B cell (primary cell): Measurements from ENCODE around the gene FAIM2. TPM values are rescaled to one million over a fixed set of nuclear protein-coding genes. Genes with fewer than 3 reads are reported as not detected.

Experiments
- ATAC-seq: fragments of 200-7000 bp; cut with Tn5 transposase; one replicate; pipeline ENCODE4 v1.10.0; 2021; ENCODE audit warnings: low read depth, mild to moderate bottlenecking, moderate number of reproducible peaks, moderate library complexity
- CTCF ChIA-PET: fragments of 350-600 bp; sonication (Branson Sonifier 250); formaldehyde crosslinking; loops from one replicate; lab custom pipeline; 2021; ENCODE audit warnings: antibody characterized with exemption, inconsistent platforms; lab: Charles Lee
- POLR2A ChIA-PET: fragments of 350-600 bp; sonication (Branson Sonifier 250); formaldehyde crosslinking; loops from one replicate; lab custom pipeline; 2021; ENCODE audit warnings: antibody characterized with exemption; lab: Charles Lee
- DNase-seq: peaks from one replicate; pipeline ENCODE4 v3.0.0; 2013
- H2AFZ ChIP-seq: 2 replicates; pipeline ENCODE4 v1.6.1; 2012; ENCODE audit warnings: mild to moderate bottlenecking, low read depth, low read length; ENCODE audit not compliant: insufficient read depth, poor library complexity, severe bottlenecking
- H3K27ac ChIP-seq, 2 donors: 1 replicate in 1 of 2; 2 replicates in 1 of 2; pipeline ENCODE4 v1.5.1; 2012 to 2013; ENCODE audit warnings: low read length in 2 of 2, mild to moderate bottlenecking in 2 of 2, moderate library complexity in 1 of 2
- H3K27me3 ChIP-seq, 4 experiments: fragments of 200-600 bp in 1 of 4; sonication (generic) in 1 of 4; replicated peaks in 1 of 4; 1 replicate in 2 of 4; 2 replicates in 2 of 4; pipeline versions ENCODE4 v1.6.1 to v1.7.0; 2013 to 2016; ENCODE audit warnings: low read length in 3 of 4, mild to moderate bottlenecking in 2 of 4, mixed read lengths in 1 of 4, moderate library complexity in 1 of 4; ENCODE audit not compliant: insufficient read depth in 4 of 4, control insufficient read depth in 3 of 4; ENCODE audit errors: control extremely low read depth in 1 of 4
- H3K36me3 ChIP-seq, 2 experiments: replicated peaks in 1 of 2; 1 replicate in 1 of 2; 2 replicates in 1 of 2; pipeline versions ENCODE4 v1.6.1 to v1.7.1; 2013; ENCODE audit warnings: low read length in 1 of 2; ENCODE audit not compliant: insufficient read depth in 2 of 2, control insufficient read depth in 1 of 2; ENCODE audit errors: control extremely low read depth in 1 of 2, extremely low read depth in 1 of 2
- H3K4me1 ChIP-seq, 2 donors: fragments of 200-600 bp in 1 of 2; sonication (generic) in 1 of 2; 1 replicate in 1 of 2; 2 replicates in 1 of 2; pipeline versions ENCODE4 v1.5.1 to v1.6.1; 2013 to 2017; ENCODE audit warnings: low read length in 2 of 2; ENCODE audit not compliant: control insufficient read depth in 2 of 2, insufficient read depth in 2 of 2
- H3K4me2 ChIP-seq: replicated peaks from 2 replicates; pipeline ENCODE3; 2012; ENCODE audit warnings: mild to moderate bottlenecking, low read depth, low read length; ENCODE audit not compliant: poor library complexity, severe bottlenecking
- H3K4me3 ChIP-seq, 5 experiments: fragments of 200-600 bp in 1 of 5; sonication (generic) in 1 of 5; 1 replicate in 3 of 5; 2 replicates in 2 of 5; pipeline versions ENCODE4 v1.5.1 to v1.7.0; 2011 to 2016; ENCODE audit warnings: low read length in 4 of 5, mild to moderate bottlenecking in 4 of 5, low read depth in 2 of 5, control low read depth in 1 of 5, moderate library complexity in 1 of 5; ENCODE audit not compliant: insufficient read depth in 1 of 5; ENCODE audit errors: control extremely low read depth in 1 of 5, extremely low read depth in 1 of 5
- H3K79me2 ChIP-seq: fragments of 200-600 bp; sonication (generic); one replicate; pipeline ENCODE4 v1.6.0; 2016; ENCODE audit warnings: low read length; ENCODE audit not compliant: control insufficient read depth, insufficient read depth
- H3K9ac ChIP-seq: fragments of 200-600 bp; sonication (generic); 2 replicates; pipeline ENCODE4 v1.6.1; 2017; ENCODE audit warnings: mild to moderate bottlenecking, low read length, moderate library complexity
- H3K9me3 ChIP-seq, 3 donors: one replicate each; pipeline versions ENCODE4 v1.6.1 to v1.7.1; 2013; ENCODE audit warnings: low read length in 2 of 3; ENCODE audit not compliant: control insufficient read depth in 2 of 3, insufficient read depth in 1 of 3; ENCODE audit errors: control extremely low read depth in 1 of 3
- H4K20me1 ChIP-seq: 2 replicates; pipeline ENCODE4 v1.6.0; 2012; ENCODE audit warnings: mild to moderate bottlenecking, low read length; ENCODE audit not compliant: insufficient read depth, control insufficient read depth, poor library complexity, severe bottlenecking
- H3K27ac Mint-ChIP-seq: one replicate; pipeline ENCODE4 v1.8.0; 2021; ENCODE audit warnings: mixed read lengths
- H3K27me3 Mint-ChIP-seq: one replicate; pipeline ENCODE4 v1.8.0; 2021; ENCODE audit warnings: mixed read lengths
- H3K4me1 Mint-ChIP-seq: one replicate; pipeline ENCODE4 v1.8.0; 2021; ENCODE audit warnings: mixed read lengths
- H3K4me3 Mint-ChIP-seq: one replicate; pipeline ENCODE4 v1.8.0; 2021; ENCODE audit warnings: mixed read lengths
- H3K9me3 Mint-ChIP-seq: one replicate; pipeline ENCODE4 v1.8.0; 2022; ENCODE audit warnings: mixed read lengths; ENCODE audit not compliant: insufficient read depth
- CTCF ChIP-seq: fragments of 200-600 bp; IDR thresholded peaks from one replicate; pipeline ENCODE4 v1.8.0; 2022; ENCODE audit warnings: antibody characterized with exemption, mild to moderate bottlenecking
- EZH2 ChIP-seq: IDR thresholded peaks from 2 replicates; pipeline ENCODE4 v1.6.1; 2012; ENCODE audit warnings: borderline replicate concordance, low read depth, mild to moderate bottlenecking, moderate library complexity, low read length; ENCODE audit not compliant: insufficient read depth, poor library complexity, severe bottlenecking
- WGBS: methylation state at CpG from one replicate; pipeline ENCODE4 v1.1.5; 2013; ENCODE audit warnings: missing lambda C conversion rate; ENCODE audit not compliant: insufficient coverage; 5-methylcytosine and 5-hydroxymethylcytosine counted together
- intact Hi-C: fragments of 100-400 bp; cut with micrococcal nuclease; formaldehyde crosslinking; loops from one replicate; pipeline ENCODE4 v1.10.0; 2022
- polyA plus RNA-seq: library from polyadenylated mRNA; depleted of rRNA; stranded (reverse); fragments of >200 nt; gene quantifications from 2 replicates; pipeline ENCODE4 v1.2.3, GENCODE V29; 2012
- total RNA-seq, 2 donors: library from RNA; stranded (reverse); fragments of 120-200 nt in 1 of 2; gene quantifications; 1 replicate in 1 of 2; 2 replicates in 1 of 2; pipeline versions ENCODE4 v1.2.3 to v1.2.4, GENCODE V29; 2013 to 2022

FAIM2 gene
- total and polyA plus RNA-seq, 2 donors (not counting 1 experiment from before 2014, with no cell fraction given): not detected

- no peak overlapping the region for H3K27ac ChIP-seq
- H3K79me2 ChIP-seq: no peaks in the 10 kb centered on the region
- WGBS: 78% methylated on average over 3 of the region's 3 CpGs
- TF ChIP-seq CTCF (no peak), EZH2 (no peak)
- CTCF ChIA-PET: interaction anchor here (1.3 kb wide), 1 partner anchor 26 kb away, joined by 3 read pairs; no protein-coding TSS in a partner anchor
- no peaks in the 10 kb centered on the region for H3K36me3 ChIP-seq
- Mint-ChIP-seq H3K9me3 (no peaks in the 10 kb centered on the region), H3K27me3 (peaks cover 9% of the 10 kb centered on the region), H3K27ac (no peak overlapping the region), H3K4me1 (peaks cover 6% of the 10 kb centered on the region), H3K4me3 (no peak overlapping the region)
- H3K27me3 ChIP-seq: peaks cover 0 to 6% (median 0%) of the 10 kb centered on the region in 4 experiments
- no peak overlapping the region for H3K4me2 ChIP-seq
- no peaks in the 10 kb centered on the region for H4K20me1 ChIP-seq
- POLR2A ChIA-PET: no interaction called here
- H2AFZ ChIP-seq: no peak overlapping the region
- no peak overlapping the region for H3K9ac ChIP-seq
- DNase-seq (no peak), ATAC-seq (no peak)
- H3K4me1 ChIP-seq: peaks cover 0 to 8% of the 10 kb centered on the region in 2 donors
- peaks cover 0 to 5% (median 0%) of the 10 kb centered on the region in 3 donors for H3K9me3 ChIP-seq
- no peak overlapping the region for H3K4me3 ChIP-seq
- intact Hi-C loops: no loop called here
Measured at GRCh38 chr12:49892732-49893317, 10.9 kb downstream of the FAIM2 start.

GRCh38 chr12:49892084-49892731 is 11.5 kb downstream of the FAIM2 start:
- no peak overlapping the region for H3K4me2 ChIP-seq
- no peak for ATAC-seq
- H3K4me3 Mint-ChIP-seq: no peak overlapping the region
- ChIA-PET CTCF (interaction anchor here (1.0 to 1.3 kb wide), 2 partner anchors 25 to 53 kb away, joined by 3 read pairs; no protein-coding TSS in a partner anchor), POLR2A (interaction anchor here (0.5 kb wide), 1 partner anchor 657 kb away, joined by 4 read pairs; no protein-coding TSS in a partner anchor)
- no peak overlapping the region for H3K4me3 ChIP-seq
- DNase-seq: no peak
- H3K27me3 Mint-ChIP-seq: peaks cover 9% of the 10 kb centered on the region
- no peak for TF ChIP-seq CTCF
- no peak for TF ChIP-seq EZH2
- H3K9me3 Mint-ChIP-seq: no peaks in the 10 kb centered on the region
- no peak overlapping the region for H3K27ac Mint-ChIP-seq
- 92% methylated on average over 10 of the region's 10 CpGs for WGBS
- no peaks in the 10 kb centered on the region for H3K79me2 ChIP-seq
- H3K4me1 ChIP-seq: peaks cover 0 to 8% of the 10 kb centered on the region in 2 donors
- H2AFZ ChIP-seq: no peak overlapping the region
- H3K4me1 Mint-ChIP-seq: peaks cover 6% of the 10 kb centered on the region
- no peaks in the 10 kb centered on the region for H3K36me3 ChIP-seq
- intact Hi-C loops: no loop called here
- H3K27me3 ChIP-seq: no peaks in the 10 kb centered on the region
- no peak overlapping the region for H3K27ac ChIP-seq
- no peaks in the 10 kb centered on the region for H4K20me1 ChIP-seq
- H3K9ac ChIP-seq: no peak overlapping the region
- peaks cover 0 to 5% (median 0%) of the 10 kb centered on the region in 3 donors for H3K9me3 ChIP-seq
